Uterus (tissue), 2 donors: ENCODE measurements around the gene CTTNBP2.

Experiments
- POLR2A ChIP-seq, 2 donors: fragments of 450-650 bp; IDR thresholded peaks; one replicate each; pipeline ENCODE4 v1.6.1; 2016; ENCODE audit warnings: antibody characterized with exemption in 2 of 2, mild to moderate bottlenecking in 1 of 2, moderate library complexity in 1 of 2
- TF ChIP-seq, protein P1 (sequence below), 4 experiments: fragments of 200-600 bp in 2 of 4; fragments of 450-650 bp in 2 of 4; sonication (generic) in 2 of 4; IDR thresholded peaks; one replicate each; pipeline ENCODE4 v1.5.1; 2016 to 2019; ENCODE audit warnings: antibody characterized with exemption in 4 of 4, mild to moderate bottlenecking in 2 of 4, moderate library complexity in 1 of 4

GRCh38 chr7:117686311-117686935, 186.8 kb downstream of the CTTNBP2 start:
- TF ChIP-seq, protein P1, sequence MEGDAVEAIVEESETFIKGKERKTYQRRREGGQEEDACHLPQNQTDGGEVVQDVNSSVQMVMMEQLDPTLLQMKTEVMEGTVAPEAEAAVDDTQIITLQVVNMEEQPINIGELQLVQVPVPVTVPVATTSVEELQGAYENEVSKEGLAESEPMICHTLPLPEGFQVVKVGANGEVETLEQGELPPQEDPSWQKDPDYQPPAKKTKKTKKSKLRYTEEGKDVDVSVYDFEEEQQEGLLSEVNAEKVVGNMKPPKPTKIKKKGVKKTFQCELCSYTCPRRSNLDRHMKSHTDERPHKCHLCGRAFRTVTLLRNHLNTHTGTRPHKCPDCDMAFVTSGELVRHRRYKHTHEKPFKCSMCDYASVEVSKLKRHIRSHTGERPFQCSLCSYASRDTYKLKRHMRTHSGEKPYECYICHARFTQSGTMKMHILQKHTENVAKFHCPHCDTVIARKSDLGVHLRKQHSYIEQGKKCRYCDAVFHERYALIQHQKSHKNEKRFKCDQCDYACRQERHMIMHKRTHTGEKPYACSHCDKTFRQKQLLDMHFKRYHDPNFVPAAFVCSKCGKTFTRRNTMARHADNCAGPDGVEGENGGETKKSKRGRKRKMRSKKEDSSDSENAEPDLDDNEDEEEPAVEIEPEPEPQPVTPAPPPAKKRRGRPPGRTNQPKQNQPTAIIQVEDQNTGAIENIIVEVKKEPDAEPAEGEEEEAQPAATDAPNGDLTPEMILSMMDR (IDR thresholded peaks at IDR 0.05), result no peak
- TF ChIP-seq POLR2A (IDR thresholded peaks at IDR 0.05), result no peak
